K562 (cell line): ENCODE measurements around the gene ATG13. TPM values are rescaled to one million over a fixed set of nuclear protein-coding genes. Genes with fewer than 3 reads are reported as not detected.

Experiments
- ATAC-seq: fragments of 200-7000 bp; cut with Tn5 transposase; 3 replicates; pipeline ENCODE4 v1.9.1; 2020; ENCODE audit warnings: moderate library complexity
- Bru-seq: library from RNA; stranded (reverse); fragments of 400-500 nt; gene quantifications from one replicate; lab custom pipeline; 2021; lab: Mats Ljungman, UMichigan
- BruChase-seq, 2 experiments: library from RNA; stranded (reverse); fragments of 400-500 nt; gene quantifications; one replicate each; lab custom pipeline; 2021; lab: Mats Ljungman, UMichigan
- BruUV-seq: library from RNA; stranded (reverse); fragments of 400-500 nt; replicated peaks from 2 replicates; lab custom pipeline; 2021; lab: Mats Ljungman, UMichigan
- CTCF ChIA-PET: fragments of 300-600 bp; formaldehyde crosslinking; extraction: SDS; loops from one replicate; lab custom pipeline; 2021; ENCODE audit warnings: low intra/inter-chr PET ratio; lab: Yijun Ruan, JAX
- POLR2A ChIA-PET: fragments of 300-600, 350-650 bp; sonication (Branson Sonifier 250); formaldehyde crosslinking; extraction: SDS; loops from one replicate; lab custom pipeline; 2021; ENCODE audit warnings: antibody characterized with exemption, inconsistent platforms; lab: Yijun Ruan, JAX
- DNase-seq, 4 experiments: peaks; one replicate each; pipeline versions ENCODE4 v3.0.0 to v3.0.0-alpha.2; 2011 to 2018; ENCODE audit warnings: low spot score in 3 of 4, mixed read lengths in 3 of 4; ENCODE audit errors: extremely low read depth in 1 of 4
- FAIRE-seq: peaks from 2 replicates; lab custom pipeline; 2011; peaks lifted over from hg19 to GRCh38; lab: Jason Lieb, UNC
- H2AFZ ChIP-seq: 2 replicates; pipeline ENCODE4 v1.6.0; 2011; ENCODE audit warnings: low read depth, low read length, control low read depth, inconsistent platforms
- H3K27ac ChIP-seq: fragments of 200-600 bp; 3 replicates; pipeline ENCODE4 v1.8.0; 2011; ENCODE audit warnings: low read depth, mild to moderate bottlenecking, control low read depth, inconsistent platforms, low read length, moderate library complexity, mixed read lengths; ENCODE audit errors: extremely low read depth
- H3K27me3 ChIP-seq, 2 experiments: fragments of 300-600 bp in 1 of 2; 2 replicates in 1 of 2; 3 replicates in 1 of 2; pipeline versions ENCODE4 v1.6.0 to v1.8.0; 2011; ENCODE audit warnings: inconsistent platforms in 2 of 2, low read length in 2 of 2, mild to moderate bottlenecking in 1 of 2, mixed read lengths in 1 of 2, moderate library complexity in 1 of 2; ENCODE audit not compliant: control insufficient read depth in 2 of 2, insufficient read depth in 2 of 2
- H3K36me3 ChIP-seq: fragments of 300-600 bp; 3 replicates; pipeline ENCODE4 v1.8.0; 2011; ENCODE audit warnings: mild to moderate bottlenecking, low read length, inconsistent platforms; ENCODE audit not compliant: control insufficient read depth, insufficient read depth
- H3K4me1 ChIP-seq, 2 experiments: fragments of 200-600 bp in 1 of 2; replicated peaks in 1 of 2; 2 replicates in 1 of 2; 3 replicates in 1 of 2; pipeline versions ENCODE4 v1.5.1 to v1.8.0; 2011; ENCODE audit warnings: inconsistent platforms in 2 of 2, low read length in 2 of 2, mild to moderate bottlenecking in 1 of 2, mixed read lengths in 1 of 2, moderate library complexity in 1 of 2; ENCODE audit not compliant: control insufficient read depth in 2 of 2, insufficient read depth in 2 of 2
- H3K4me2 ChIP-seq: 2 replicates; pipeline ENCODE4 v1.6.1; 2011; ENCODE audit warnings: low read length, control low read depth, inconsistent platforms, mixed read lengths; ENCODE audit not compliant: insufficient read depth
- H3K4me3 ChIP-seq: fragments of 200-600 bp; sonication (generic), shearing (Covaris generic); 2 replicates; pipeline ENCODE4 v1.5.1; 2016; ENCODE audit warnings: control low read depth, inconsistent platforms
- H3K79me2 ChIP-seq: fragments of 200-600 bp; 3 replicates; pipeline ENCODE4 v1.8.0; 2011; ENCODE audit warnings: low read length, inconsistent platforms; ENCODE audit not compliant: control insufficient read depth, insufficient read depth
- H3K9ac ChIP-seq, 2 experiments: 2 replicates each; pipeline versions ENCODE4 v1.6.0 to v1.6.1; 2011; ENCODE audit warnings: low read depth in 2 of 2, low read length in 2 of 2, control low read depth in 1 of 2, inconsistent platforms in 1 of 2, mild to moderate bottlenecking in 1 of 2, mixed read lengths in 1 of 2; ENCODE audit not compliant: insufficient read depth in 1 of 2
- H3K9me1 ChIP-seq: one replicate; pipeline ENCODE4 v1.6.0; 2011; ENCODE audit warnings: inconsistent platforms, mild to moderate bottlenecking, low read length, moderate library complexity; ENCODE audit not compliant: control insufficient read depth, insufficient read depth
- H3K9me3 ChIP-seq: replicated peaks from 2 replicates; pipeline ENCODE4 v1.5.1; 2011; ENCODE audit warnings: low read depth, low read length, inconsistent platforms; ENCODE audit not compliant: control insufficient read depth, insufficient read depth
- H4K20me1 ChIP-seq: replicated peaks from 2 replicates; pipeline ENCODE4 v1.6.1; 2011; ENCODE audit warnings: low read length, inconsistent platforms, mixed read lengths; ENCODE audit not compliant: control insufficient read depth, insufficient read depth
- CBX5 ChIP-seq: IDR thresholded peaks from 2 replicates; pipeline ENCODE4 v1.6.1; 2014; ENCODE audit warnings: low read depth, borderline replicate concordance
- FOXP4 ChIP-seq: sonication (generic); formaldehyde crosslinking; IDR thresholded peaks from 2 replicates; pipeline ENCODE4 v1.8.0; 2022; ENCODE audit warnings: mild to moderate bottlenecking, missing genetic modification reagents, borderline replicate concordance
- HIVEP1 ChIP-seq: fragments of 250-450 bp; sonication (Bioruptor Pico); IDR thresholded peaks from 2 replicates; pipeline ENCODE4 v1.4.0; 2020; ENCODE audit warnings: mild to moderate bottlenecking
- HNRNPH1 ChIP-seq: fragments of 200-400 bp; formaldehyde crosslinking; optimal IDR thresholded peaks from 2 replicates; pipeline ENCODE3; 2017; ENCODE audit warnings: low read depth, mild to moderate bottlenecking, low read length, moderate library complexity
- KAT7 ChIP-seq: sonication (generic); formaldehyde crosslinking; IDR thresholded peaks from 2 replicates; pipeline ENCODE4 v1.8.0; 2022; ENCODE audit warnings: missing genetic modification reagents, mild to moderate bottlenecking, borderline replicate concordance
- MAFK ChIP-seq: IDR thresholded peaks from 2 replicates; pipeline ENCODE4 v1.6.1; 2011; ENCODE audit warnings: low read length, improper control_type of control experiment
- PCBP2 ChIP-seq: fragments of 200-400 bp; formaldehyde crosslinking; IDR thresholded peaks from 2 replicates; pipeline ENCODE4 v1.6.1; 2018; ENCODE audit warnings: low read length, low read depth, mild to moderate bottlenecking, moderate library complexity; ENCODE audit not compliant: poor library complexity, severe bottlenecking
- PML ChIP-seq: IDR thresholded peaks from 2 replicates; pipeline ENCODE4 v1.6.1; 2012; ENCODE audit warnings: low read length, inconsistent platforms
- PPARD ChIP-seq: fragments of 250-450 bp; sonication (Bioruptor Pico); IDR thresholded peaks from 2 replicates; pipeline ENCODE4 v1.8.0; 2022; ENCODE audit warnings: inconsistent platforms, mild to moderate bottlenecking, moderate library complexity
- SMAD2 ChIP-seq: fragments of 150-350 bp; IDR thresholded peaks from 2 replicates; pipeline ENCODE4 v1.6.1; 2014; ENCODE audit warnings: low read depth, mild to moderate bottlenecking, low read length
- SP2 ChIP-seq: IDR thresholded peaks from 2 replicates; pipeline ENCODE4 v1.6.1; 2011; ENCODE audit warnings: mild to moderate bottlenecking, low read depth, low read length, moderate library complexity; ENCODE audit not compliant: poor library complexity, severe bottlenecking; ENCODE audit errors: extremely low read depth
- ZNF140 ChIP-seq: fragments of 250-450 bp; sonication (Bioruptor Pico); IDR thresholded peaks from 2 replicates; pipeline ENCODE4 v1.8.0; 2021; ENCODE audit warnings: moderate library complexity, mild to moderate bottlenecking, inconsistent platforms
- ZNF766 ChIP-seq: fragments of 200-800 bp; sonication (Bioruptor generic); conservative IDR thresholded peaks from 2 replicates; pipeline ENCODE4 v1.6.1; 2016; ENCODE audit warnings: missing genetic modification characterization, missing compliant biosample characterization
- ZSCAN29 ChIP-seq: fragments of 450-650 bp; IDR thresholded peaks from 2 replicates; pipeline ENCODE4 v1.6.1; 2017
- WGBS: fragments of 100-300 bp; shearing (Covaris generic); methylation state at CpG from one replicate; pipeline ENCODE4 v1.1.6; 2016; ENCODE audit warnings: low coverage, mixed read lengths; ENCODE audit not compliant: insufficient coverage; ENCODE audit errors: missing lambda C conversion rate; 5-methylcytosine and 5-hydroxymethylcytosine counted together
- in situ Hi-C: fragments of 300-500 bp; cut with MboI; formaldehyde crosslinking; loops from 4 replicates; pipeline ENCODE4 v1.15.0; 2018; ENCODE audit warnings: inconsistent platforms, mixed read lengths
- intact Hi-C: fragments of 100-400 bp; cut with micrococcal nuclease; formaldehyde crosslinking; loops from 2 replicates; pipeline ENCODE4 v1.14.2; 2022
- long read RNA-seq, 3 experiments: library from polyadenylated mRNA in 2 of 3; library from RNA in 1 of 3; unstranded in 2 of 3; stranded (forward) in 1 of 3; transcript quantifications; one replicate each; pipeline ENCODE4 v2.0.0, GENCODE V29; 2019 to 2022
- polyA minus RNA-seq, 3 experiments: library from RNA; depleted of rRNA, polyadenylated mRNA; stranded (reverse); fragments of >200 nt; gene quantifications; 2 replicates each; pipeline ENCODE4 v1.2.3, GENCODE V29; 2011
- polyA plus RNA-seq, 8 experiments: library from polyadenylated mRNA; depleted of rRNA in 4 of 8; stranded (reverse) in 5 of 8; unstranded in 3 of 8; fragments of >200 nt; fragmentation: Nextera tagmentation in 2 of 8; fragmentation: Illumina TruSeq in 1 of 8; extraction: Ambion mirVana in 2 of 8; extraction: Trizol in 1 of 8; gene quantifications; 2 replicates each; pipeline versions ENCODE4 v1.2.1 to v1.2.3, GENCODE V29; 2011 to 2014; ENCODE audit warnings: inconsistent platforms in 1 of 8, missing spikeins in 1 of 8
- total RNA-seq, 7 experiments: library from RNA; depleted of rRNA in 6 of 7; stranded (reverse); fragments of >200 nt in 6 of 7; fragmentation: Illumina TruSeq in 2 of 7; extraction: Trizol in 2 of 7; gene quantifications; 2 replicates each; pipeline versions ENCODE4 v1.2.1 to v1.2.3, GENCODE V29; 2011 to 2021; ENCODE audit warnings: low replicate concordance in 1 of 7

The ATG13 gene
- total RNA-seq (2011; cell fraction: chromatin; rRNA removed; ENCODE audit: low replicate concordance) = 112 and 117 TPM in 2 replicates
- 77.5 and 112 TPM in 2 replicates for total RNA-seq (2011; cell fraction: nucleolus; rRNA removed)
- total RNA-seq (2011; cell fraction: nucleoplasm; rRNA removed) = 88.6 and 94.3 TPM in 2 replicates
- total RNA-seq (2014; rRNA removed) (46.6 and 54.4 TPM in 2 replicates), total RNA-seq (2014; rRNA removed; fragmentation: Illumina TruSeq; extraction: Trizol) (26.0 and 27.2 TPM in 2 replicates), total RNA-seq (2015; rRNA removed; fragmentation: Illumina TruSeq; extraction: Trizol) (23.3 and 24.5 TPM in 2 replicates), total RNA-seq (2021) (52.2 and 61.5 TPM in 2 replicates), polyA plus RNA-seq (2011; rRNA removed) (56.9 and 66.1 TPM in 2 replicates), polyA plus RNA-seq (2014; fragmentation: Illumina TruSeq; extraction: Trizol) (36.5 and 38.1 TPM in 2 replicates), polyA plus RNA-seq (2014; fragmentation: Nextera tagmentation; extraction: Ambion mirVana) (10 to 100 TPM; 13.1 to 15.6 TPM), polyA plus RNA-seq (2014; rRNA removed) (49.5 and 58.8 TPM in 2 replicates), polyA minus RNA-seq (2011; rRNA and poly(A)+ RNA removed) (48.2 and 57.6 TPM in 2 replicates), Bru-seq, nascent RNA (percentile 69 among the genes with signal in this experiment), BruChase-seq, experiment 1, labeled RNA remaining after a 2-hour chase (percentile 76 among the genes with signal in this experiment), BruChase-seq, experiment 2, labeled RNA remaining after a 6-hour chase (percentile 75 among the genes with signal in this experiment)
- 72.0 and 89.0 TPM in 2 replicates for polyA plus RNA-seq (2011; cell fraction: cytosol; rRNA removed)
- polyA plus RNA-seq (2011; cell fraction: nucleus; rRNA removed) = 128 and 150 TPM in 2 replicates
- 33.0 and 68.6 TPM in 2 replicates for polyA plus RNA-seq (2012)
- 28.3 and 42.0 TPM in 2 replicates for polyA minus RNA-seq (2011; cell fraction: cytosol; rRNA and poly(A)+ RNA removed)
- 36.8 and 48.7 TPM in 2 replicates for polyA minus RNA-seq (2011; cell fraction: nucleus; rRNA and poly(A)+ RNA removed)
- long read RNA-seq, experiment 1, full-length matches to known transcripts = 14 of 62 reads
- long read RNA-seq, experiment 1, partial matches to known transcripts = 22 of 62 reads
- long read RNA-seq, experiment 1, other reads (novel, unspliced or antisense) = 26 of 62 reads
- long read RNA-seq, experiment 2, full-length matches to known transcripts = 19 of 55 reads
- long read RNA-seq, experiment 2, partial matches to known transcripts = 7 of 55 reads
- long read RNA-seq, experiment 2, other reads (novel, unspliced or antisense) = 29 of 55 reads
- long read RNA-seq, experiment 3, full-length matches to known transcripts = 2 of 11 reads
- long read RNA-seq, experiment 3, partial matches to known transcripts = 1 of 11 reads
- long read RNA-seq, experiment 3, other reads (novel, unspliced or antisense) = 8 of 11 reads

- H3K9me1 ChIP-seq = no peaks in the 10 kb centered on the region
- H3K36me3 ChIP-seq = peaks cover 15% of the 10 kb centered on the region; the same call in 2 of the 3 replicates
- H3K9ac ChIP-seq = peak within 1 kb of the TSS; percentile 100
- ATAC-seq = peak; percentile 92
- ChIA-PET POLR2A (interaction anchor here (0.6 to 2.0 kb wide), 16 partner anchors 11 to 708 kb away, joined by 3 to 12 read pairs (median 4); partner anchors contain the start of genes AMBRA1 and ZNF408), CTCF (interaction anchor here (0.5 to 2.7 kb wide), 4 partner anchors 27 to 127 kb away, joined by 3 to 7 read pairs (median 4); no protein-coding TSS in a partner anchor)
- intact Hi-C loops = loop anchor here (2.0 to 5.0 kb wide), 4 partner anchors 21 to 230 kb away; no protein-coding TSS in a partner anchor
- H3K79me2 ChIP-seq = peaks cover 56% of the 10 kb centered on the region
- H2AFZ ChIP-seq = peak within 1 kb of the TSS; percentile 98
- peaks cover 15 to 16% of the 10 kb centered on the region in 2 experiments; a peak in 4 of 5 replicates for H3K4me1 ChIP-seq
- peak; percentile 49 for FAIRE-seq
- H3K4me3 ChIP-seq = peak within 1 kb of the TSS; percentile 99
- DNase-seq = peak; percentile 89 to 92 (median 91)
- in situ Hi-C loops = no loop called here
- no peaks in the 10 kb centered on the region for H3K9me3 ChIP-seq
- no peaks in the 10 kb centered on the region for H4K20me1 ChIP-seq
- peak within 1 kb of the TSS; percentile 99 for H3K4me2 ChIP-seq
- BruUV-seq = TSS peak; percentile 81
- under 1% methylated on average over 60 of the region's 72 CpGs for WGBS
- H3K27me3 ChIP-seq = no peaks in the 10 kb centered on the region
- H3K27ac ChIP-seq = peak within 1 kb of the TSS; percentile 100
- TF ChIP-seq SMAD2 = no peak
- peak; percentile 67 for TF ChIP-seq PML
- TF ChIP-seq PPARD = no peak
- no peak for TF ChIP-seq HNRNPH1
- 0 out of 2 replicates have a peak, but pooled peaks have one; percentile 84 for TF ChIP-seq KAT7
- no peak for TF ChIP-seq PCBP2
- no peak for TF ChIP-seq FOXP4 (CRISPR knock-in tag)
- no peak for TF ChIP-seq HIVEP1 (CRISPR knock-in tag)
- TF ChIP-seq CBX5 = no peak
- TF ChIP-seq ZNF140 (CRISPR knock-in tag) = no peak
- TF ChIP-seq SP2 = no peak
- TF ChIP-seq ZNF766 = no peak
- no peak for TF ChIP-seq ZSCAN29
- TF ChIP-seq MAFK = no peak
Observed at GRCh38 chr11:46617134-46617971, at the start of gene ATG13, which contains the start of gene HARBI1. ATG13 (plus strand) TSS chr11:46617553; CDS start chr11:46644292, 26,739 bp downstream. HARBI1 (minus strand) TSS chr11:46617227; CDS start chr11:46616237, 990 bp downstream.
